Naive thymus-derived CD4-positive, alpha-beta T cell (primary cell): Measurements from ENCODE around the gene KHK. TPM values are rescaled to one million over a fixed set of nuclear protein-coding genes. Genes with fewer than 3 reads are reported as not detected.
A peak's percentile ranks its signal among the peaks of the same experiment; 100 is the strongest.

Experiments
- ATAC-seq: fragments of 150-1000 bp; cut with Tn5 transposase; 2 replicates; pipeline ENCODE4 v1.10.0; 2021; ENCODE audit warnings: mild to moderate bottlenecking, moderate library complexity
- CTCF ChIA-PET: fragments of 350-600 bp; sonication (Branson Sonifier 250); formaldehyde crosslinking; loops from one replicate; lab custom pipeline; 2021; ENCODE audit warnings: antibody characterized with exemption; lab: Charles Lee
- POLR2A ChIA-PET: fragments of 350-600 bp; sonication (Branson Sonifier 250); formaldehyde crosslinking; loops from one replicate; lab custom pipeline; 2021; ENCODE audit warnings: antibody characterized with exemption, inconsistent platforms; lab: Charles Lee
- DNase-seq, 9 donors: peaks; one replicate each; pipeline versions ENCODE4 v3.0.0 to v3.0.0-alpha.2; 2020 to 2022; ENCODE audit warnings: mixed read lengths in 1 of 9
- H3K27ac ChIP-seq: one replicate; pipeline ENCODE4 v1.7.0; 2013; ENCODE audit warnings: mild to moderate bottlenecking, low read depth, low read length, moderate library complexity
- H3K27me3 ChIP-seq, 2 donors: one replicate each; pipeline ENCODE4 v1.7.0; 2013; ENCODE audit warnings: low read length in 2 of 2, mild to moderate bottlenecking in 2 of 2, moderate library complexity in 2 of 2; ENCODE audit not compliant: control insufficient read depth in 2 of 2, insufficient read depth in 2 of 2
- H3K36me3 ChIP-seq, 3 experiments: 1 replicate in 2 of 3; 2 replicates in 1 of 3; pipeline ENCODE4 v1.7.0; 2013; ENCODE audit warnings: low read length in 3 of 3, mild to moderate bottlenecking in 3 of 3, moderate library complexity in 1 of 3; ENCODE audit not compliant: insufficient read depth in 3 of 3, control insufficient read depth in 2 of 3
- H3K4me1 ChIP-seq, 2 donors: one replicate each; pipeline ENCODE4 v1.7.0; 2013; ENCODE audit warnings: low read length in 2 of 2, mild to moderate bottlenecking in 2 of 2, moderate library complexity in 1 of 2; ENCODE audit not compliant: control insufficient read depth in 2 of 2, insufficient read depth in 2 of 2
- H3K4me3 ChIP-seq: 2 replicates; pipeline ENCODE4 v1.7.0; 2013; ENCODE audit warnings: mild to moderate bottlenecking, low read length
- H3K9me3 ChIP-seq, 3 experiments: 1 replicate in 2 of 3; 2 replicates in 1 of 3; pipeline ENCODE4 v1.7.0; 2013; ENCODE audit warnings: low read length in 3 of 3; ENCODE audit not compliant: control insufficient read depth in 2 of 3
- H3K27ac Mint-ChIP-seq, 9 donors: one replicate each; pipeline ENCODE4 v1.8.0; 2020 to 2022; ENCODE audit warnings: mixed read lengths in 9 of 9, mild to moderate bottlenecking in 8 of 9, moderate library complexity in 5 of 9, inconsistent platforms in 2 of 9
- H3K27me3 Mint-ChIP-seq, 5 donors: one replicate each; pipeline ENCODE4 v1.8.0; 2021 to 2022; ENCODE audit warnings: mixed read lengths in 5 of 5, mild to moderate bottlenecking in 1 of 5
- H3K36me3 Mint-ChIP-seq, 5 donors: one replicate each; pipeline ENCODE4 v1.8.0; 2020 to 2022; ENCODE audit warnings: mixed read lengths in 5 of 5, mild to moderate bottlenecking in 3 of 5, inconsistent platforms in 1 of 5
- H3K4me1 Mint-ChIP-seq, 7 donors: one replicate each; pipeline ENCODE4 v1.8.0; 2020 to 2022; ENCODE audit warnings: mixed read lengths in 7 of 7, mild to moderate bottlenecking in 3 of 7, inconsistent platforms in 1 of 7
- H3K4me3 Mint-ChIP-seq, 10 donors: one replicate each; pipeline ENCODE4 v1.8.0; 2020 to 2022; ENCODE audit warnings: mild to moderate bottlenecking in 10 of 10, mixed read lengths in 10 of 10, moderate library complexity in 6 of 10, inconsistent platforms in 2 of 10
- H3K9me3 Mint-ChIP-seq, 11 donors: one replicate each; pipeline ENCODE4 v1.8.0; 2020 to 2022; ENCODE audit warnings: mixed read lengths in 11 of 11, mild to moderate bottlenecking in 4 of 11, inconsistent platforms in 1 of 11, moderate library complexity in 1 of 11
- intact Hi-C, 2 donors: fragments of 100-400 bp; cut with micrococcal nuclease; formaldehyde crosslinking; loops; one replicate each; pipeline ENCODE4 v1.15.1; 2023
- polyA plus RNA-seq, 2 donors: library from polyadenylated mRNA; unstranded; fragments of 300-500 nt; fragmentation: Illumina TruSeq; gene quantifications; one replicate each; pipeline ENCODE4 v1.2.3, GENCODE V29; 2021
- total RNA-seq, 6 experiments: library from RNA in 5 of 6; stranded (reverse) in 5 of 6; gene quantifications; 1 replicate in 5 of 6; 2 replicates in 1 of 6; pipeline ENCODE4 v1.2.3 and lab custom pipeline; 2021 to 2026

The KHK gene
- 10 to 100 TPM in 1 of 5 experiments, 1 to 10 TPM in 4; 5.8 to 13.8 (median 6.2) TPM for total RNA-seq
- polyA plus RNA-seq: 1 to 10 TPM; 7.6 to 8.8 TPM
- 4.6 reads per million, percentile 22 among the genes with 10 or more reads in this experiment for total RNA-seq (lab: John Stamatoyannopoulos, UW)

GRCh38 chr2:27086724-27087593 lies at the start of gene KHK:
Gene KHK (plus strand): TSS chr2:27086772. CDS start chr2:27087260, 488 bp downstream.
- intact Hi-C loops: loop anchor here (1.0 to 10.0 kb wide), 18 partner anchors 9 to 398 kb away; partner anchors contain the start of genes ATRAID (in 2 of the 2), CAD (in 2 of the 2), OST4 (in 2 of the 2) and PREB (in 2 of the 2)
- DNase-seq: peak in 2 of 9 donors; percentile 18 to 44
- H3K4me3 Mint-ChIP-seq: peak within 1 kb of the TSS; percentile 75 to 91 (median 86)
- Histone ChIP-seq H3K36me3 (no peaks in the 10 kb centered on the region), H3K9me3 (no peaks in the 10 kb centered on the region), H3K27ac (peak within 1 kb of the TSS; percentile 90), H3K4me1 (peaks cover 11 to 16% of the 10 kb centered on the region in 2 donors), H3K4me3 (peak within 1 kb of the TSS; percentile 73), H3K27me3 (no peaks in the 10 kb centered on the region)
- no peaks in the 10 kb centered on the region for H3K27me3 Mint-ChIP-seq
- CTCF ChIA-PET: interaction anchor here (0.5 to 1.8 kb wide), 9 partner anchors 10 to 192 kb away, joined by 3 to 6 read pairs (median 4); partner anchors contain the start of gene AGBL5
- no peak for ATAC-seq
- H3K36me3 Mint-ChIP-seq: no peaks in the 10 kb centered on the region
- H3K9me3 Mint-ChIP-seq: no peaks in the 10 kb centered on the region
- POLR2A ChIA-PET: interaction anchor here (0.5 to 12.0 kb wide), 15 partner anchors 10 to 320 kb away, joined by 3 to 134 read pairs (median 3); partner anchors contain the start of genes AGBL5, CAD, OST4 and PREB
- H3K27ac Mint-ChIP-seq: peak within 1 kb of the TSS; percentile 30 to 91 (median 78)
- H3K4me1 Mint-ChIP-seq: peaks cover 7 to 41% (median 22%) of the 10 kb centered on the region in 7 donors

GRCh38 chr2:27038012-27038411 lies 48.6 kb upstream of the KHK start:
- peaks cover 11 to 14% of the 10 kb centered on the region in 2 donors for H3K4me1 ChIP-seq
- peaks cover 11 to 27% (median 18%) of the 10 kb centered on the region in 7 donors for H3K4me1 Mint-ChIP-seq
- no peaks in the 10 kb centered on the region for H3K27me3 ChIP-seq
- peaks cover 10 to 66% (median 23%) of the 10 kb centered on the region in 3 experiments for H3K36me3 ChIP-seq
- POLR2A ChIA-PET: interaction anchor here (0.9 to 1.1 kb wide), 2 partner anchors 13 to 36 kb away, joined by 3 to 4 read pairs; no protein-coding TSS in a partner anchor
- CTCF ChIA-PET: no interaction called here
- ATAC-seq (no peak), DNase-seq (no peak)
- H3K27me3 Mint-ChIP-seq: no peaks in the 10 kb centered on the region
- H3K27ac ChIP-seq: no peak overlapping the region
- H3K4me3 ChIP-seq: no peak overlapping the region
- H3K27ac Mint-ChIP-seq: peak overlapping the region in 2 of 9 donors; percentile 19 to 56
- no peaks in the 10 kb centered on the region for H3K9me3 ChIP-seq
- no peak overlapping the region for H3K4me3 Mint-ChIP-seq
- intact Hi-C loops: no loop called here
- H3K9me3 Mint-ChIP-seq: no peaks in the 10 kb centered on the region
- peaks cover 5 to 40% (median 9%) of the 10 kb centered on the region in 5 donors for H3K36me3 Mint-ChIP-seq

- CTCF ChIA-PET: interaction anchor here (1.1 kb wide), 1 partner anchor 12 kb away, joined by 4 read pairs; no protein-coding TSS in a partner anchor
- Mint-ChIP-seq H3K36me3 (peaks cover 5 to 40% (median 9%) of the 10 kb centered on the region in 5 donors), H3K9me3 (no peaks in the 10 kb centered on the region), H3K4me1 (peaks cover 5 to 22% (median 11%) of the 10 kb centered on the region in 7 donors), H3K4me3 (no peak overlapping the region), H3K27me3 (no peaks in the 10 kb centered on the region), H3K27ac (peak overlapping the region in 3 of 9 donors; percentile 21 to 52 (median 46))
- Histone ChIP-seq H3K9me3 (no peaks in the 10 kb centered on the region), H3K4me1 (peaks cover 7 to 9% of the 10 kb centered on the region in 2 donors), H3K4me3 (no peak overlapping the region), H3K36me3 (peaks cover 10 to 64% (median 23%) of the 10 kb centered on the region in 3 experiments), H3K27ac (no peak overlapping the region), H3K27me3 (no peaks in the 10 kb centered on the region)
- no peak for ATAC-seq
- POLR2A ChIA-PET: interaction anchor here (0.6 to 1.1 kb wide), 2 partner anchors 13 to 35 kb away, joined by 3 to 4 read pairs; no protein-coding TSS in a partner anchor
- intact Hi-C loops: no loop called here
- no peak for DNase-seq
These were observed 47.8 kb upstream of the KHK start for GRCh38 chr2:27038631-27039339.

- peaks cover 10 to 64% (median 23%) of the 10 kb centered on the region in 3 experiments for H3K36me3 ChIP-seq
- Mint-ChIP-seq H3K27ac (no peak overlapping the region), H3K36me3 (peaks cover 5 to 40% (median 9%) of the 10 kb centered on the region in 5 donors), H3K4me3 (no peak overlapping the region), H3K4me1 (peaks cover 0 to 16% (median 5%) of the 10 kb centered on the region in 7 donors), H3K27me3 (no peaks in the 10 kb centered on the region), H3K9me3 (no peaks in the 10 kb centered on the region)
- no peak overlapping the region for H3K4me3 ChIP-seq
- no peak overlapping the region for H3K27ac ChIP-seq
- intact Hi-C loops: no loop called here
- POLR2A ChIA-PET: interaction anchor here (0.6 kb wide), 1 partner anchor 13 kb away, joined by 3 read pairs; no protein-coding TSS in a partner anchor
- no peak for DNase-seq
- no peaks in the 10 kb centered on the region for H3K27me3 ChIP-seq
- CTCF ChIA-PET: interaction anchor here (1.1 kb wide), 1 partner anchor 11 kb away, joined by 4 read pairs; no protein-coding TSS in a partner anchor
- no peaks in the 10 kb centered on the region for H3K9me3 ChIP-seq
- H3K4me1 ChIP-seq: peaks cover under 1 to 3% of the 10 kb centered on the region in 2 donors
- ATAC-seq: no peak
These were observed 47.1 kb upstream of the KHK start for GRCh38 chr2:27039426-27039825.

- H3K9me3 Mint-ChIP-seq: no peaks in the 10 kb centered on the region
- no peak overlapping the region for H3K27ac Mint-ChIP-seq
- Histone ChIP-seq H3K9me3 (no peaks in the 10 kb centered on the region), H3K27me3 (no peaks in the 10 kb centered on the region), H3K4me1 (peaks cover 0 to 1% of the 10 kb centered on the region in 2 donors), H3K27ac (no peak overlapping the region), H3K4me3 (no peak overlapping the region), H3K36me3 (peaks cover 10 to 64% (median 23%) of the 10 kb centered on the region in 3 experiments)
- POLR2A ChIA-PET: interaction anchor here (0.9 kb wide), 1 partner anchor 32 kb away, joined by 3 read pairs; the partner anchor contains the start of gene OST4
- H3K27me3 Mint-ChIP-seq: no peaks in the 10 kb centered on the region
- ATAC-seq (no peak), DNase-seq (no peak)
- H3K4me3 Mint-ChIP-seq: no peak overlapping the region
- CTCF ChIA-PET: interaction anchor here (1.1 kb wide), 1 partner anchor 11 kb away, joined by 4 read pairs; no protein-coding TSS in a partner anchor
- peaks cover 5 to 40% (median 9%) of the 10 kb centered on the region in 5 donors for H3K36me3 Mint-ChIP-seq
- intact Hi-C loops: no loop called here
- H3K4me1 Mint-ChIP-seq: peaks cover 0 to 12% (median 3%) of the 10 kb centered on the region in 7 donors
These were observed 46.7 kb upstream of the KHK start for GRCh38 chr2:27039871-27040270.
